ENCODE results near the gene COL27A1. TPM values are rescaled to one million over a fixed set of nuclear protein-coding genes. Genes with fewer than 3 reads are reported as not detected.

The COL27A1 gene
- total RNA-seq, 1 experiment from 2014 or later: 37.0 TPM

DNA sequence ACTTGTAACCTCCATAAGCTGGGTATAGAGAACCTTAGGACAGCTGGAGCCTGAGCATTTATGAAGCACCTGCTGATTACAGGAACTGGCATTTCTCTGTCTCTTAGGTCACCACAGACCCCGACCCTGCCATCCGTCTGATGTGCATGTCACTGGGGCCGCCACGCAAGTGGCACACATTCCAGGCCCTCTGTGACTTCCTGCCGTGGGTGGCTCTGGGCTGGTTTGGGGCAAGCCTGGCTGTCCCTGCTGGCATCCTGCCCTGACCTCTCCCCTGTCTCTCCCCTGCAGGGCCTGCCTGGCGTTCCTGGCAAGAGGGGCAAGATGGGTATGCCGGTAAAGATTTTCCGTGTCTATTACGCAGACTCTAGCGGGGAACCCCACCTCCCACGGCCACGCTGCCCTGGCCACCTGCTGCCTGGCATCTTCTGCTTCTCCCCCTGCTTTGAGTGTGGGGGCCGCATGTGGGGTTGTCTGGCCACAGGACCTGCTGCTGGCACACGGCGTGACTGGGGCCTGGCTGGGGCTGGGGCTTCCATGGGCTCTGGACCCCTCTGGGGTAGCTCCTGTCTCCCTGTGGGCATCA, 55.4 kb downstream of the COL27A1 start:
- no TSS peak for BruUV-seq (replicated peaks)
- TF ChIP-seq, protein P1, sequence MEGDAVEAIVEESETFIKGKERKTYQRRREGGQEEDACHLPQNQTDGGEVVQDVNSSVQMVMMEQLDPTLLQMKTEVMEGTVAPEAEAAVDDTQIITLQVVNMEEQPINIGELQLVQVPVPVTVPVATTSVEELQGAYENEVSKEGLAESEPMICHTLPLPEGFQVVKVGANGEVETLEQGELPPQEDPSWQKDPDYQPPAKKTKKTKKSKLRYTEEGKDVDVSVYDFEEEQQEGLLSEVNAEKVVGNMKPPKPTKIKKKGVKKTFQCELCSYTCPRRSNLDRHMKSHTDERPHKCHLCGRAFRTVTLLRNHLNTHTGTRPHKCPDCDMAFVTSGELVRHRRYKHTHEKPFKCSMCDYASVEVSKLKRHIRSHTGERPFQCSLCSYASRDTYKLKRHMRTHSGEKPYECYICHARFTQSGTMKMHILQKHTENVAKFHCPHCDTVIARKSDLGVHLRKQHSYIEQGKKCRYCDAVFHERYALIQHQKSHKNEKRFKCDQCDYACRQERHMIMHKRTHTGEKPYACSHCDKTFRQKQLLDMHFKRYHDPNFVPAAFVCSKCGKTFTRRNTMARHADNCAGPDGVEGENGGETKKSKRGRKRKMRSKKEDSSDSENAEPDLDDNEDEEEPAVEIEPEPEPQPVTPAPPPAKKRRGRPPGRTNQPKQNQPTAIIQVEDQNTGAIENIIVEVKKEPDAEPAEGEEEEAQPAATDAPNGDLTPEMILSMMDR (conservative IDR thresholded peaks at IDR 0.05; ENCODE audit: low read depth, low read length): no peak
- no peak for TF ChIP-seq EZH2 (IDR thresholded peaks at IDR 0.05; ENCODE audit: borderline replicate concordance, low read depth, low read length, poor library complexity, severe bottlenecking)
- ChIA-PET CTCF (no interaction called here), POLR2A (ENCODE audit: low non-redundant PET) (no interaction called here)
- H3K27me3 ChIP-seq (replicated peaks; ENCODE audit: insufficient read depth, low read depth, low read length, poor library complexity): no peaks in the 10 kb centered on the region
- H3K27ac ChIP-seq (ENCODE audit: low read depth, low read length, poor library complexity, severe bottlenecking): no peak overlapping the region
- no peak for DNase-seq (ENCODE audit: low spot score)
- intact Hi-C loops (cut with micrococcal nuclease; ENCODE audit: unreplicated experiment): no loop called here
- H3K4me1 ChIP-seq (ENCODE audit: insufficient read depth, low read length, poor library complexity, severe bottlenecking): peaks cover 10% of the 10 kb centered on the region
- H3K4me3 ChIP-seq (ENCODE audit: low read depth, low read length, poor library complexity, severe bottlenecking): no peak overlapping the region
- H3K36me3 ChIP-seq (ENCODE audit: insufficient read depth, low read length, poor library complexity, severe bottlenecking): no peaks in the 10 kb centered on the region
- H3K9me3 ChIP-seq (ENCODE audit: low read depth, low read length, poor library complexity, severe bottlenecking): no peaks in the 10 kb centered on the region

DNA sequence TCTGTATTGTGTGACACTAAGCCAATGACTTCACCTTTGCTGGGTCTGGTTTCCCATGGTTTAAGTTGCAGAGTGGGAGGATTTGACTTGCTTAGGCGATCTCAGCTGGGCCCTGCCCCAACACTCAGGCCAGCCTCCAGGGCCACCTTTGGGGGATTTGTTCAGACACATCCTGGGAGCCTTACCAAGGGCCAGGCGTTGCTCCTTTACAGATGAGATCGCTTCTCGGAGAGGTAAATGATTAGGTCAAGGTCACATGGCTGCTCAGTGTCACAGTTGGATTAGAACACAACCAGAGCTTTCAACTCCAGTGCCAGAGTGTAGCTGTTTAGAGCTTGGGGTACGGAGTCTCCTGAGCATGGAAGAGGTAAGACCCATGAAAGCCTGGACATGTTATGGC, 57.5 kb downstream of the COL27A1 start:
- H3K36me3 ChIP-seq (ENCODE audit: insufficient read depth, low read length, poor library complexity, severe bottlenecking): no peaks in the 10 kb centered on the region
- no peak overlapping the region for H3K4me3 ChIP-seq (ENCODE audit: low read depth, low read length, poor library complexity, severe bottlenecking)
- BruUV-seq (replicated peaks): no TSS peak
- intact Hi-C loops (cut with micrococcal nuclease; ENCODE audit: unreplicated experiment): no loop called here
- no peak for DNase-seq (ENCODE audit: low spot score)
- H3K4me1 ChIP-seq (ENCODE audit: insufficient read depth, low read length, poor library complexity, severe bottlenecking): peaks cover 5% of the 10 kb centered on the region
- H3K27ac ChIP-seq (ENCODE audit: low read depth, low read length, poor library complexity, severe bottlenecking): no peak overlapping the region
- TF ChIP-seq EZH2 (IDR thresholded peaks at IDR 0.05; ENCODE audit: borderline replicate concordance, low read depth, low read length, poor library complexity, severe bottlenecking): no peak
- TF ChIP-seq, protein P1 (conservative IDR thresholded peaks at IDR 0.05; ENCODE audit: low read depth, low read length): no peak
- no peaks in the 10 kb centered on the region for H3K27me3 ChIP-seq (replicated peaks; ENCODE audit: insufficient read depth, low read depth, low read length, poor library complexity)
- no peaks in the 10 kb centered on the region for H3K9me3 ChIP-seq (ENCODE audit: low read depth, low read length, poor library complexity, severe bottlenecking)
- CTCF ChIA-PET: no interaction called here
- POLR2A ChIA-PET (ENCODE audit: low non-redundant PET): no interaction called here

DNA sequence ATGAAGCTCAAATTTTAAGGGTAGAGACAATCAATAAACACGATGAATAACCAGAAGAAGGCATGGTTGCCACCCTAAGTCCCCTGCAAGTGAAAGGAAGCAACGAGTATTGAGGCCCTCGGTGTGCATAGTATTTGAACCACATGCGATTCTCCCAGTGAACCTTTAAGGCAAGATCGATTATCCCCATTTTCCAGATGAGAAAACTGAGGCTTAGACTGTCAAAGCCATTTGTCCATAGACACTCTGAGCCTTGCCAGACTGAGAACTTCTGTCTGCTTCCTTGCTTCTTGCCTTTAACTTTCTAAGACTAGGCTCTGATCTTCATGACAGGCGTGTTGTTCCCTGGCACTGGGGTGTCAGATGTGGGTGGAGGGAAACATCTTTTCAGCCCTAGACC, 58.2 kb downstream of the COL27A1 start:
- Histone ChIP-seq H3K4me1 (ENCODE audit: insufficient read depth, low read length, poor library complexity, severe bottlenecking) (peaks cover 5% of the 10 kb centered on the region), H3K9me3 (ENCODE audit: low read depth, low read length, poor library complexity, severe bottlenecking) (no peaks in the 10 kb centered on the region), H3K36me3 (ENCODE audit: insufficient read depth, low read length, poor library complexity, severe bottlenecking) (no peaks in the 10 kb centered on the region), H3K27ac (ENCODE audit: low read depth, low read length, poor library complexity, severe bottlenecking) (no peak overlapping the region), H3K27me3 (replicated peaks; ENCODE audit: insufficient read depth, low read depth, low read length, poor library complexity) (no peaks in the 10 kb centered on the region), H3K4me3 (ENCODE audit: low read depth, low read length, poor library complexity, severe bottlenecking) (no peak overlapping the region)
- TF ChIP-seq, protein P1 (conservative IDR thresholded peaks at IDR 0.05; ENCODE audit: low read depth, low read length): no peak
- TF ChIP-seq EZH2 (IDR thresholded peaks at IDR 0.05; ENCODE audit: borderline replicate concordance, low read depth, low read length, poor library complexity, severe bottlenecking): no peak
- intact Hi-C loops (cut with micrococcal nuclease; ENCODE audit: unreplicated experiment): no loop called here
- BruUV-seq (replicated peaks): no TSS peak
- ChIA-PET CTCF (no interaction called here), POLR2A (ENCODE audit: low non-redundant PET) (no interaction called here)
- no peak for DNase-seq (ENCODE audit: low spot score)

All from A673 (cell line).